ENCODE results near the gene STAMBP. TPM values are rescaled to one million over a fixed set of nuclear protein-coding genes. Genes with fewer than 3 reads are reported as not detected.

STAMBP gene
- total and polyA plus RNA-seq, 8 donors: 9.8 to 24.4 (median 13.2) TPM

DNA sequence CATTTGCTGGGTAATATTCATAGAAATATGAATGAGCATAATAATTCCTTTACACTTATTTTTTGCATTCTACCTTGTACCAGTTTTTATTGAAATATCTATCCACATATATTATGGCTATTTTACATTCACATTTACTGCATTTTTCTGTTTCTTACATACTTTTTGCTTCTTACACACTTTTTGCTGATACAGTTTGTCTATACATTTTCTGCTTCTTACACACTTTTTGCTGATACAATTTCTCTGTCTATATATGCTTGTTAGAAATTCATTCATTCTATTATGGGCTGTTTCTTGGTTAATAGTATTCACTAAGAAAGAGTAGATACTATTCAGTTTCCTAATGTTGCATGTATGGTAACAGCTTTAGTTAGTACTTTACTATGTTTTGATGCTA, 16.9 kb upstream of the STAMBP start:
- Histone ChIP-seq H3K4me1 (peaks cover 0 to 8% (median 4%) of the 10 kb centered on the region in 3 donors), H3K4me3 (no peak overlapping the region), H3K27me3 (no peaks in the 10 kb centered on the region), H3K36me3 (no peaks in the 10 kb centered on the region), H3K27ac (no peak overlapping the region), H3K9me3 (no peaks in the 10 kb centered on the region)
- ATAC-seq (no peak), FAIRE-seq (no peak), DNase-seq (no peak)
- intact Hi-C loops (cut with DNase I): no loop called here
- TF ChIP-seq, protein P1, sequence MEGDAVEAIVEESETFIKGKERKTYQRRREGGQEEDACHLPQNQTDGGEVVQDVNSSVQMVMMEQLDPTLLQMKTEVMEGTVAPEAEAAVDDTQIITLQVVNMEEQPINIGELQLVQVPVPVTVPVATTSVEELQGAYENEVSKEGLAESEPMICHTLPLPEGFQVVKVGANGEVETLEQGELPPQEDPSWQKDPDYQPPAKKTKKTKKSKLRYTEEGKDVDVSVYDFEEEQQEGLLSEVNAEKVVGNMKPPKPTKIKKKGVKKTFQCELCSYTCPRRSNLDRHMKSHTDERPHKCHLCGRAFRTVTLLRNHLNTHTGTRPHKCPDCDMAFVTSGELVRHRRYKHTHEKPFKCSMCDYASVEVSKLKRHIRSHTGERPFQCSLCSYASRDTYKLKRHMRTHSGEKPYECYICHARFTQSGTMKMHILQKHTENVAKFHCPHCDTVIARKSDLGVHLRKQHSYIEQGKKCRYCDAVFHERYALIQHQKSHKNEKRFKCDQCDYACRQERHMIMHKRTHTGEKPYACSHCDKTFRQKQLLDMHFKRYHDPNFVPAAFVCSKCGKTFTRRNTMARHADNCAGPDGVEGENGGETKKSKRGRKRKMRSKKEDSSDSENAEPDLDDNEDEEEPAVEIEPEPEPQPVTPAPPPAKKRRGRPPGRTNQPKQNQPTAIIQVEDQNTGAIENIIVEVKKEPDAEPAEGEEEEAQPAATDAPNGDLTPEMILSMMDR (IDR thresholded peaks at IDR 0.05): no peak

DNA sequence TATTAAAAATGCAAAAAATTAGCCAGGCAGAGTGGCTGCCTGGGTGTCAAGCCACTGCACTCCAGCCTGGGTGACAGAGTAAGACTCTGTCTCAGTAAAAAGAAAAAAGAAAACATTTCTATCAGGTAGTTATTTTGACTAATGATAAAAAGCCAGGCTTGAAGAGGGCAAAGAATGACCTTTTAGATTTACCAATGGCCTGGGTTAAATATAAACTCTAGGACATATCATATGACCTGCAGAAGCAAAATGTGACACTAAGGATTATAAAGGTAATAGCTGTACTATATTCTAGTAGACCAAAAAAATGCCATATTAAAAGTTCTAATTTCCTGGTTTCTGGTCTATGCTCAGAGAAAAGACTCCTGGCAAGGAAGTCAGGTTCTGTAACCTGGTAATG, 16.1 kb upstream of the STAMBP start:
- DNase-seq (no peak), FAIRE-seq (no peak), ATAC-seq (no peak)
- Histone ChIP-seq H3K9me3 (no peaks in the 10 kb centered on the region), H3K4me3 (no peak overlapping the region), H3K27me3 (no peaks in the 10 kb centered on the region), H3K36me3 (no peaks in the 10 kb centered on the region), H3K27ac (no peak overlapping the region), H3K4me1 (peaks cover 0 to 8% (median 4%) of the 10 kb centered on the region in 3 donors)
- TF ChIP-seq, protein P1 (IDR thresholded peaks at IDR 0.05): no peak
- intact Hi-C loops (cut with DNase I): no loop called here

DNA sequence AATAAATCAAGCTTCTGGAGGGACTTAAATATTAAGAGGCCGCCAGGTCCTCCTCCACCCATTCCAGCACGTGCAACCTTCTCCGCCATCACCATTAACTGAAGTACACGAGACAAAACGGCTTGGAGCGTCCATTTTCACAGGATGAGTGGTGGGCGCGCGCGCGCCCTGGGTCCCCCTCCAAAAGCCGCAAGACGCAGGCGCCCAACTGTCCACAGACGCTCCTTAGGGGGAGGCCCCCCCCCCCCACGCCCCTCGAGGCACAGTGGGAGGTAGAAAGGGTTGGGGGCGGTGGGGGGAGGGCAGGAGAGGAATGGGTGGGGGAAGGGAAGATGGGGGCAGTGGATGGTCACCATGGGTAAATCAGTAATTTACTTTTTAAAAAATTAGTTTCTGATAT, 10.5 kb upstream of the STAMBP start:
- DNase-seq (no peak), FAIRE-seq (no peak), ATAC-seq (no peak)
- Histone ChIP-seq H3K36me3 (no peaks in the 10 kb centered on the region), H3K27me3 (no peaks in the 10 kb centered on the region), H3K9me3 (no peaks in the 10 kb centered on the region), H3K27ac (no peak overlapping the region), H3K4me1 (no peaks in the 10 kb centered on the region), H3K4me3 (no peak overlapping the region)
- TF ChIP-seq, protein P1 (IDR thresholded peaks at IDR 0.05): no peak
- WGBS, 2 donors: 75 to 83% methylated on average over 16 to 18 of the region's 18 CpGs
- intact Hi-C loops (cut with DNase I): no loop called here

DNA sequence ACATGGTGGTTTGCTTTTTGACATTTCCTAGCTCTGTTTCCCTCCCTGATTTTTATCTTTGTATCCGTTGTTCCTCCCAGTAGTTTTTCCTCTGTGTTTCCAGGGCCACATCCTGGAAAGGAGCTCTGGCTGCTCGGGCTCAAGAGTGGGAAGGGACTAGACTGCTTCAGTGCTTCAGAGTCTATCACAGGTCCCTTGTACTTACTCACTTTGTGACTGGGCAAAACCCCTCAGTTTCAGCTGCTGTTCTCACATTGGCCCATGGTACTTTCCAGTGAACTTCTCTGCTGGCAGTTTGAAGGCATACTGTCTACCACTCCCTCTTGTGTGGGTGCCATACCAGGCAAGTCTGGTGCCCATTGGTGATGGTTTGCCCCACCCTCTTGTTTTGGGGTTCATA, 7.5 kb upstream of the STAMBP start:
- FAIRE-seq (no peak), ATAC-seq (no peak), DNase-seq (no peak)
- Histone ChIP-seq H3K36me3 (no peaks in the 10 kb centered on the region), H3K27ac (no peak overlapping the region), H3K4me1 (no peaks in the 10 kb centered on the region), H3K4me3 (no peak overlapping the region), H3K9me3 (no peaks in the 10 kb centered on the region), H3K27me3 (no peaks in the 10 kb centered on the region)
- TF ChIP-seq, protein P1 (IDR thresholded peaks at IDR 0.05): no peak
- 24 to 27% methylated on average over 2 of the region's 2 CpGs for WGBS, 2 donors
- intact Hi-C loops (cut with DNase I): loop anchor here in 1 of 3 donors (10.0 kb wide), 1 partner anchor 514 kb away; no protein-coding TSS in a partner anchor

DNA sequence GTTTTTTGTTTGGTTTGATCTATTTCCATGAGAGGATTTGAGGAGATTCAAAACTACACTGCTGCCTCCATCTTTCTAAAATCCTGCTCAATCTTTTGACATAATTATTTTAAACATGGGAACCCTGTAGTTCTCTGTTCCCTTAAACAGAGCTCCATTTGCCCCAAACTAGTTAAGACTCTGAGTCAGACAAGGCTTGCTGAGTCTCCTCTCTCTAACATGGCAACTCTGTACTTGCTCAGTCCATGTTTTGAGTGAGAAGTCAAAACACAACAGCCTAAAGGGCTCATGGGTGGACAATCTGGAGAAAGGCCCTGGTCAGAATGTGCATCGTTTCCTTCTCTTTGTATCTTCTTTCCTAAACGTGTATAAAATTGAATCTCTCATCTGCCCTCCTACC, 7.1 kb upstream of the STAMBP start:
- Histone ChIP-seq H3K4me1 (no peaks in the 10 kb centered on the region), H3K4me3 (no peak overlapping the region), H3K36me3 (no peaks in the 10 kb centered on the region), H3K27ac (no peak overlapping the region), H3K9me3 (no peaks in the 10 kb centered on the region), H3K27me3 (no peaks in the 10 kb centered on the region)
- no peak for ATAC-seq
- 33 to 42% methylated on average over 2 of the region's 2 CpGs for WGBS, 2 donors
- intact Hi-C loops (cut with DNase I): loop anchor here in 1 of 3 donors (10.0 kb wide), 1 partner anchor 513 kb away; no protein-coding TSS in a partner anchor
- no peak for DNase-seq
- no peak for FAIRE-seq
- TF ChIP-seq, protein P1 (IDR thresholded peaks at IDR 0.05): no peak

Data from pancreas (tissue), 10 donors.